Measurements from ENCODE around the gene GFY. TPM values are rescaled to one million over a fixed set of nuclear protein-coding genes. Genes with fewer than 3 reads are reported as not detected.

Gene GFY
- total RNA-seq, 2 experiments from 2014 or later = not detected

DNA sequence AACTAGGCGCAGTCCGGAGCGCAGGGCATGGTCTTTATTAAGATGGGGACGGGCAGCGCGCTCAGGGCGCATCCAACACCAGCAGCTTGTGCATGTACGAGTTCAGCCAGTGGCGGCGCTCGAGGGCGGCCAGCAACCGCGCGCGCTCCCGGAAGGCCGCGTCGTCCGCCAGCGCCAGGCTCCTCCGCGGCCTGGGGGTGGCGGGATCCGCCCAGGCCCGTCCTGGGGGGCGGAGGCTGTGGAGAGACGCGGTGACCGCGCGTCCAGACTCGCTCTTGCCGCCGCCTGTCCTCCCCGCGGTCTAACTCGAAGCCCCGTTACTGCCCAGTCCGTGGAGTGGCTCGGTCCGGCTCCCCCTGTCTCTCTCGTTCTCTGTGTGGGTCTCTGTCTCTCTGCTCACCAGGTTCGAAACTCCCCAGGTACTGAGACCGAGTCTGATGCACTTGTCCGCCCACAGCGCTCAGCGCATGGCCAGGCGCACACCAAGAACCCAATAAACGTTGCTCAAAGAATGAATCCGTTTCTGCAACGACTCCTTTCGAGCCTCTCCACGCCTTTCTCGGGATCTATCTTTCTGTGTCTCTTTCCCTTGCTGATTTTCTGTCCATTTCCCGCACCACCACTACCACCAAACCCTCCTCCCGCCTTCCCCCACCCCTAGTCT, 2.6 kb upstream of the GFY start:
- DNase-seq = peak; percentile 79
- no peaks in the 10 kb centered on the region for H3K9me3 Mint-ChIP-seq
- intact Hi-C loops (cut with micrococcal nuclease) = no loop called here
- peaks cover 69% of the 10 kb centered on the region for H3K27me3 Mint-ChIP-seq
- no peak overlapping the region for H3K27ac Mint-ChIP-seq
- peak overlapping the region; percentile 60 for H3K4me3 Mint-ChIP-seq
- ChIA-PET POLR2A (interaction anchor here (1.3 kb wide), 1 partner anchor 13 kb away, joined by 3 read pairs; no protein-coding TSS in a partner anchor), CTCF (interaction anchor here (0.9 to 1.7 kb wide), 3 partner anchors 11 to 17 kb away, joined by 3 to 5 read pairs (median 4); no protein-coding TSS in a partner anchor)
- H3K36me3 Mint-ChIP-seq = no peaks in the 10 kb centered on the region
- H3K4me1 Mint-ChIP-seq (ENCODE audit: low read depth) = peaks cover 36% of the 10 kb centered on the region

DNA sequence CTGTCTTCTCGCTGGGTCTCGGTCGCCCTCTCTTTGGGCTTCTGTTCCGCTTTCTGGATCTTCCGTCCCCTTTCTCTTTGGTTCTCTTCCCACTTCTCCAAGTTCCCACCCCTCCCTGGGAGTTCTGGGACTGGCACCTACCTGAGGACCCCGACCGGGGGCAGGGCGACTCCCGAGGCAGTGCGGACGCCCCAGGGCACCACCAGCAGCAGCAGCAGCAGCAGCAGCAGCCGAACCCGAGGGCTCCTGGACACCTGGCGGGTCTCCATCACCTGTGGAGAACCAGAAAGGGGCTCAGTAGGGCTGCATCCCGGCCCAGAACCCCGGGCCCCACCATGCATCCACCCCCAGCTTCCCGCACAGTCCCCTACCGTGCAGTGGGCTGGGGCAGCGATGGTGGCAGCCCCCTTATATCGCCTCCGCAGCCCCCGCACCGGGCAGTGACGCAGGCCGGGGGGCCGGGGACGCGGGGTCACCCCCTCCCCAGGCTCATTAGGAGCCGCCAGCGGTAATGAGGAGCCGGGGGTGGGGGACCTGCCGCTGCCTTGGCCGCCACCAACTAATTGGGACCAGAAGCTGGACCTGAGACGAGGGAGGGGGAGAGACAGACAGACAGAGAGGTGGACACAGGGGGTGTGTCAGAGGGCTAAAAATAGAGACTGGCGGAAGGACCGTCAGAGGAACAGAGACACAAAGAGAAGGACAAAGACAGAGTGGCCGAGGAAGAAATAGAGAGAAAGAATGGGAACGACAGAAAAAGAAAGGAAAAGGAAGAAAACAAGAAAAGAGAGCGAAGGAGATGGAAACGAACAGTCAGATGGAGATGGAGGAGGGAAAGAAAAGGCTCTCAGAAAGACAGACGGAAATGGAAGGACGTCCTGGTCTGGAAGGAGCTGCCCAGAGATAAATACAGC, 1.9 kb upstream of the GFY start, which contains the start of gene PTH2:
PTH2 (minus strand) TSS at position 371 of the 914 bp plus-strand sequence; CDS start at position 269, 102 bp downstream.
- peaks cover 73% of the 10 kb centered on the region for H3K27me3 Mint-ChIP-seq
- ChIA-PET POLR2A (no interaction called here), CTCF (interaction anchor here (1.2 to 1.7 kb wide), 4 partner anchors 13 to 293 kb away, joined by 3 to 5 read pairs (median 4); no protein-coding TSS in a partner anchor)
- intact Hi-C loops (cut with micrococcal nuclease) = no loop called here
- DNase-seq = no peak
- H3K4me1 Mint-ChIP-seq (ENCODE audit: low read depth) = peaks cover 43% of the 10 kb centered on the region
- peak within 1 kb of the TSS; percentile 60 for H3K4me3 Mint-ChIP-seq
- no peaks in the 10 kb centered on the region for H3K9me3 Mint-ChIP-seq
- H3K36me3 Mint-ChIP-seq = no peaks in the 10 kb centered on the region
- H3K27ac Mint-ChIP-seq = no peak within 1 kb of the TSS

DNA sequence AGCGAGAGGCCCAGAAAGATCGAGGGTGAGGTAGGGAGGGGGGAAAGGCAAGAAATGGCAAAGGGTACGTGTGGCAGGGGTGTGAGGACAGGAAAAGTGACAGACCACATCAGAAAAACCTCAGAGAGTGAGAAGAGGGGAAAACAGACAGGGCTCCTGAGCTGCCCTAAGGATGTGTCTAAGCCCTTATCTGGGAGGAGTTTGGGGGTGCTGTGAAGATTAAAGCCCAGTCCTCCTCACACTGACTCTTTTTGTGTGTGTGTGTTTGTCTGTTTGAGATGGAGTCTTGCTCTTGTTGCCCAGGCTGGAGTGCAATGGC, 1.2 kb upstream of the GFY start:
- intact Hi-C loops (cut with micrococcal nuclease) = no loop called here
- CTCF ChIA-PET = interaction anchor here (1.2 to 1.5 kb wide), 3 partner anchors 14 to 294 kb away, joined by 3 to 5 read pairs (median 4); no protein-coding TSS in a partner anchor
- POLR2A ChIA-PET = no interaction called here
- Mint-ChIP-seq H3K4me3 (peak overlapping the region; percentile 1), H3K27ac (no peak overlapping the region), H3K9me3 (no peaks in the 10 kb centered on the region), H3K36me3 (no peaks in the 10 kb centered on the region), H3K27me3 (peaks cover 77% of the 10 kb centered on the region), H3K4me1 (ENCODE audit: low read depth) (peaks cover 47% of the 10 kb centered on the region)
- no peak for DNase-seq

DNA sequence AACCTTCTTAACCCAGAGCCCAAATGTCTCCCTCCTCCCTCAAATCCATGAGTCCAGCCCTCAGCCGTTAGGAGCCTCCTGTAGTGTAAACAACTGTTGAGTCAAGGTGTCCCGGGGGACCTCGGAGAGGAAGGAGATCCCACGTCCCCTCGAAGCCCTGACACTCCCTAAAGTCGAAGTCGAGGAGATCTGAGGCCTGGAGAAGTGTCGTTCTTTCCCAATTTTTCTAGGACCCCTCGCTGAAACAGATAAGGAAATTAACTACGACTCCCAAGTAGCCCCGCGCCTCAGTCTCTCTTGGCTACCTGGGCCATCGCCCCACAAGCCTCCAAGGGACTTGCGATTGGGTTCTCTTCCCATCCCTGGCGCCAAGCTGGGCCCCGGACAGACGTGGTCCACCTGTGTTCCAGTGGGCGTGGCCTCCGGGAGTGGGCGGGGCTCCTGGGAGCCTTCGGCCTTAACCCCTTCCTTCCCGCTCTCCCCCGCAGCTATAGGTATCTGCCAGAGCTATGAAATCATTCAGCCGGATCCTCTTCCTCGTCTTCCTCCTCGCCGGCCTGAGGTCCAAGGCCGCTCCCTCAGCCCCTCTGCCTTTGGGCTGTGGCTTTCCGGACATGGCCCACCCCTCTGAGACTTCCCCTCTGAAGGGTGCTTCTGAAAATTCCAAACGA, 869 bp downstream of the GFY start:
- no peaks in the 10 kb centered on the region for H3K36me3 Mint-ChIP-seq

DNA sequence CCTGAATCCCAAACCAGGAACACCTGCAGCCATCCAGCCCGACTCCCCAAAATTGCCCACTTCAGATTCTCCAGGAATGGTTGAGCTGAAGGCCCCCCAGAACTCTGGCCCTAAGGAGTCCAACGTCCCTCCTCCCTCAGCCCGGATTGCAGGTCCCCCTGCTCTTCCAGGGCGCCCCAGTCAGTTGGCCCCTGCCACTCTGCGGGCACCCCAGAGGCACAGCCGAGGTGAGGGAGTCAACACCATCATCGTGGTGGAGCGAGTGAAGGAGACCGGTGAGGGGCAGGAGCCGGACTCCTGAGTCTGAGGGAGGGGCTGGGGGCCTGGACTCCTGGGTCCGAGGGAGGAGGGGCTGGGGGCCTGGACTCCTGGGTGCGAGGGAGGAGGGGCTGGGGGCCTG, 2.2 kb downstream of the GFY start:
- H3K4me3 Mint-ChIP-seq = no peak overlapping the region
- intact Hi-C loops (cut with micrococcal nuclease) = no loop called here
- H3K27me3 Mint-ChIP-seq = peaks cover 77% of the 10 kb centered on the region
- no peaks in the 10 kb centered on the region for H3K9me3 Mint-ChIP-seq
- H3K36me3 Mint-ChIP-seq = no peaks in the 10 kb centered on the region
- no peak overlapping the region for H3K27ac Mint-ChIP-seq
- ChIA-PET POLR2A (no interaction called here), CTCF (interaction anchor here (0.6 to 3.3 kb wide), 2 partner anchors 18 to 36 kb away, joined by 3 to 17 read pairs; no protein-coding TSS in a partner anchor)
- DNase-seq = no peak
- H3K4me1 Mint-ChIP-seq (ENCODE audit: low read depth) = peaks cover 38% of the 10 kb centered on the region

More for the DNA sequence above, 869 bp downstream of the GFY start:
- H3K27ac Mint-ChIP-seq = no peak overlapping the region
- peak; percentile 43 for DNase-seq
- no peak overlapping the region for H3K4me3 Mint-ChIP-seq
- intact Hi-C loops (cut with micrococcal nuclease) = no loop called here
- peaks cover 43% of the 10 kb centered on the region for H3K4me1 Mint-ChIP-seq (ENCODE audit: low read depth)
- CTCF ChIA-PET = interaction anchor here (0.5 to 1.5 kb wide), 3 partner anchors 17 to 201 kb away, joined by 3 to 4 read pairs (median 3); no protein-coding TSS in a partner anchor
- no peaks in the 10 kb centered on the region for H3K9me3 Mint-ChIP-seq
- POLR2A ChIA-PET = no interaction called here
- peaks cover 81% of the 10 kb centered on the region for H3K27me3 Mint-ChIP-seq

DNA sequence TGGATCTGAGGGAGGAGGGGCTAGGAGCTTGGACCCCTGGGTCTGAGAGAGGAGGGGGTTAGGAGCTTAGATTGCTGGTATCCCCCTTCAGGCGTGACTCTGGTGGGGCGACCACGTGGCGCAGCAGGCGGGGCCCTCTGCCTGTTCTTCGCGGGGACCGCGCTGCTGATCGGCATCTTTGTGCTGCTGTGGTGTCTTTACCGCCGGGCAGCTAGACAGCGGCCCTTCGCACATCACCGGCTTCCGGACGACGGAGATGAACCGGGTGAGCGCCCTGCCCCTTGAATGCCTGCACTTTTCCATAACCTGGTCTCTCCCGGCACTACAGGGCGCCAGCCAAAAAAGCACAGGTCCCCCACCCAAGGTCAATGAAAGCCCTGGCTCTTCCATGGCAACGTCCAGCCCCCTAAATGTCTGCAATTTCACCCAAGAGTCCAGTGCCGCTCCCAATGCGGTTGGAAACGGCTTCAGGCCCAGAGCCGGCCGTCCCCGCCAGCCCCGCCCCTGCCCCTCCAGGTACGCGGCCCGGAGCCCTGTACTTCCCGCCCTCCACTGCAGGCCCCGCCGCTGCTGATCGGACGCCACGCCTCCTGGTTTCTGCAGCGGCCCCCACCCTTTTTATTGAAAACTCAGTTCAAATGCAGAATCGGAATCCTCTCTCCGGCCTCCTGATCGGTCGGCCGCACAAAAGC, 2.8 kb downstream of the GFY start:
- H3K9me3 Mint-ChIP-seq = no peaks in the 10 kb centered on the region
- POLR2A ChIA-PET = no interaction called here
- intact Hi-C loops (cut with micrococcal nuclease) = no loop called here
- H3K27me3 Mint-ChIP-seq = peaks cover 78% of the 10 kb centered on the region
- no peaks in the 10 kb centered on the region for H3K36me3 Mint-ChIP-seq
- CTCF ChIA-PET = interaction anchor here (0.6 to 3.3 kb wide), 2 partner anchors 18 to 37 kb away, joined by 3 to 17 read pairs; no protein-coding TSS in a partner anchor
- no peak overlapping the region for H3K4me3 Mint-ChIP-seq
- DNase-seq = peak; percentile 38
- no peak overlapping the region for H3K27ac Mint-ChIP-seq
- peaks cover 38% of the 10 kb centered on the region for H3K4me1 Mint-ChIP-seq (ENCODE audit: low read depth)

DNA sequence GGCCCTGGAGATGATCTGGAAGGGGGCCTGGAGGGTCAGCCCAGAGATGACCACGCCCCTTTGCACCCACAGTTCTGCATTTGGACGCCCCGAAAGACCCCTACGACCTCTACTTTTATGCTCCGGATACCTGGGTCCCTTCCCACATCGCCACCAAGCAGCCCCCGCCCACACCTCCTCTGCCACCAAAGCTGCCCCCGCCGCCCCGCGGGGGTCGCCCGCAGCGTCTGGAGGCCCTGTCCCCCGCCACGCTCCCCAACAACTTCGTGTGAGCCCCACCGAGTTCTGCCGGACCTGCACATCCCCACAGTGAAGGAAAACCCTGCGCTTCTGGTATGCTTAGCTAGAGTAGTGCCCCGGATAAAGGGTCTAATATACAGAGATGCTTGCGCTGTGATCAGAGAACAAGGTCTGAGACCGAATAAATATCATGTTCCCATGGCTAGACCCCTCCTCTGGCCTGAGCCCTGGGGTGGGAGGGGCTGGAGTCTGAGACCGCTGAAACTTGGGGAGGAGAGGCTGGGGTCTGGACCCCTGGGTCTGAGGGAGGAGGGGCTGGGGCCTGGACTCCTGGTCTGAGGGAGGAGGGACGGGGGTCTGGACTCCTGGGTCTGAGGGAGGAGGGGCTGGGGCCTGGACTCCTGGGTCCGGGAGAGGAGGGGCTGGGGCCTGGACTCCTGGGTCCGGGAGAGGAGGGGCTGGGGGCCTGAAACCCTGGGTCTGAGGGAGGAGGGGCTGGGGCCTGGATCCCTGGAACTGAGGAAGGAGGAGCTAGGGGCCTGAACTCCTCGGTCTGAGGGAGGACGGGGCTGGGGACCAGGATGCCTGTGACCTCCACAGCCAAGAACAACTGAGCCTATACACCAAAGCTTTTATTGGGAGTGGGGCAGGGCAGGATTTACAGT, 3.6 kb downstream of the GFY start:
- Mint-ChIP-seq H3K9me3 (no peaks in the 10 kb centered on the region), H3K4me1 (ENCODE audit: low read depth) (peaks cover 36% of the 10 kb centered on the region), H3K36me3 (no peaks in the 10 kb centered on the region), H3K4me3 (no peak overlapping the region), H3K27ac (no peak overlapping the region), H3K27me3 (peaks cover 80% of the 10 kb centered on the region)
- POLR2A ChIA-PET = no interaction called here
- intact Hi-C loops (cut with micrococcal nuclease) = no loop called here
- DNase-seq = no peak
- CTCF ChIA-PET = interaction anchor here (1.3 to 3.3 kb wide), 2 partner anchors 33 to 38 kb away, joined by 5 to 17 read pairs; no protein-coding TSS in a partner anchor

DNA sequence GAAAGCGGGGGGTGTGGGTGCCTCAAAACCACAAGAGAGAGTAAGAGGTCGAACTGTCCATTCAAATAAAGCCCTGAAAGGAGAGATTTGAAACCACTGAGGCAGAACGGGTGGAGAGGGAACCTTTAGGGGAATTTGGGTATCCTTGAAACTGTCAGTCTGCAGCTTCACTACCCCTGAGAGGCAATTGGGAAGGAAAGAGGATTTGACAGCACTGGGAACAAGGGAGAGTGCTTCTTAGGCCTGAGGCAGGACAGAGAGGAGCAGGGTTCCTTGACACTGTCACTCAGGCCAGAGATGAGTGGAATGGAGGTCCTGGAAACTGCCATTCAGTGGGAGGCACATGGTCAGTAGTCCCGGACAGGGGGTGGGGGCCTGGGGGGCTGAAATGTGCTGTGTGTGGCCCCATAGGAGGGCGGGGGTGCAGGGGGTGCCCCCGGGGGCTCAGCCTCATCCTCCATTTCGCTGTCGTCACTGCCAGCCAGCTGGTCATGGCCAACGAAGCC, 5.0 kb downstream of the GFY start:
- Mint-ChIP-seq H3K27ac (no peak overlapping the region), H3K4me3 (no peak overlapping the region), H3K27me3 (peaks cover 80% of the 10 kb centered on the region), H3K4me1 (ENCODE audit: low read depth) (peaks cover 33% of the 10 kb centered on the region), H3K36me3 (no peaks in the 10 kb centered on the region), H3K9me3 (no peaks in the 10 kb centered on the region)
- DNase-seq = no peak
- ChIA-PET CTCF (interaction anchor here (1.1 to 3.3 kb wide), 4 partner anchors 9 to 39 kb away, joined by 3 to 17 read pairs (median 4); partner anchors contain the start of gene SLC17A7), POLR2A (no interaction called here)
- intact Hi-C loops (cut with micrococcal nuclease) = loop anchor here (1.0 kb wide), 1 partner anchor 38 kb away; no protein-coding TSS in a partner anchor

DNA sequence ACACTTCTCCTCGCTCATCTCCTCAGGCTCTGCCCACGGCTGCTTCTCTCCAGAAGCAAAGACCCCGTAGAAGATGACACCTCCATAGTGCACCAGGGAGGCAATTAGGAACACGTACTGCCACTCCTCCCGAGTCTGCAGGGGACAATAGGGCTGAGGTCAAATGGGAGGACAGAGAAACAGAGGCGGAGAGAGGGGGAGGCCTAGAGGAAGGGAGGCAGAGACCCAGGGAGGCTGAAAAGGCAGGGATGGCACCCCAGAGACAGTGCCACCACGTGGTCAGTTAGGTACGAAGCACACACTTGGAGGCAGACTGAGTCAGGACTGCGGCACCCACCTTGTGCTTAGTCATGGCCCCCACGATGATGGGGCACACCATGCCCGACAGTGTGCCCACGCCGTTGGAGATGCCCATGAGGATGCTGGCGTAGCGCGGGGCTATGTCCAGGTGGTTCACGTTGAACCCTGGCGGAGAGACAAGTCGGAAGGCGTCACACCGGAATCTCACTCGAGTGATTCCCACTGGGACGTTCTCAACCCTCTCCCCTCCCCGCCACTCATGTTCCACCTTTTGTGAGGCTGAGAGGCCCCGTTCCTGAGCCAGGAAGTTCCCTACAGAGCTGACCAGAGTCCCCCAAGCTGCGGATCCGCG, 5.6 kb downstream of the GFY start:
- Mint-ChIP-seq H3K9me3 (no peaks in the 10 kb centered on the region), H3K27me3 (peaks cover 80% of the 10 kb centered on the region), H3K36me3 (no peaks in the 10 kb centered on the region), H3K27ac (no peak overlapping the region), H3K4me3 (no peak overlapping the region), H3K4me1 (ENCODE audit: low read depth) (peaks cover 33% of the 10 kb centered on the region)
- ChIA-PET POLR2A (no interaction called here), CTCF (interaction anchor here (0.6 to 3.3 kb wide), 4 partner anchors 10 to 64 kb away, joined by 3 to 17 read pairs (median 4); partner anchors contain the start of gene SLC17A7)
- intact Hi-C loops (cut with micrococcal nuclease) = loop anchor here (1.0 kb wide), 1 partner anchor 39 kb away; no protein-coding TSS in a partner anchor
- DNase-seq = peak; percentile 52

DNA sequence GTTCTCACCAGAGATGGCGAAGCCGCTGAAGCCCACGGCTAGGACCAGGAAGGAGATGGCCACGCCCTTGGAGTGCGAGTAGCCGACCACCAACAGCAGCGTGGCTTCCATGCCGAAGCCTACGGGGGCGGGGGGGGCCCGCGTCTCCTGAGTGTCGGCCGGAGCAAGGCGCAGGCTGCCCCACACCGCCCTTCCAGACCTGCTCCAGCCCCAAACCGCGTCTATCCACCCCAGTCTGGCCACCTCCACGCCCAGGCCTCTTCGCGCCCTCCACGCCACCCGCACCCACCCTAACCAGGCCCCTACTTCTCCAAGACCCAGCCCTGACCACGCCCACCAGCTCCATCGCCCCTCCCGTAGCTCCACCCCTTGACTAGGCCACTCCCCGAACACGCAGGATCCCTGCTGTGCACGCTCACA, 6.2 kb downstream of the GFY start:
- ChIA-PET CTCF (interaction anchor here (0.6 to 1.2 kb wide), 2 partner anchors 10 to 65 kb away, joined by 3 read pairs; no protein-coding TSS in a partner anchor), POLR2A (no interaction called here)
- H3K4me1 Mint-ChIP-seq (ENCODE audit: low read depth) = peaks cover 36% of the 10 kb centered on the region
- intact Hi-C loops (cut with micrococcal nuclease) = no loop called here
- H3K36me3 Mint-ChIP-seq = no peaks in the 10 kb centered on the region
- peaks cover 80% of the 10 kb centered on the region for H3K27me3 Mint-ChIP-seq
- H3K4me3 Mint-ChIP-seq = no peak overlapping the region
- no peak overlapping the region for H3K27ac Mint-ChIP-seq
- peak; percentile 38 for DNase-seq
- no peaks in the 10 kb centered on the region for H3K9me3 Mint-ChIP-seq
